ENCODE data around the gene PIGV.

PIGV gene

DNA sequence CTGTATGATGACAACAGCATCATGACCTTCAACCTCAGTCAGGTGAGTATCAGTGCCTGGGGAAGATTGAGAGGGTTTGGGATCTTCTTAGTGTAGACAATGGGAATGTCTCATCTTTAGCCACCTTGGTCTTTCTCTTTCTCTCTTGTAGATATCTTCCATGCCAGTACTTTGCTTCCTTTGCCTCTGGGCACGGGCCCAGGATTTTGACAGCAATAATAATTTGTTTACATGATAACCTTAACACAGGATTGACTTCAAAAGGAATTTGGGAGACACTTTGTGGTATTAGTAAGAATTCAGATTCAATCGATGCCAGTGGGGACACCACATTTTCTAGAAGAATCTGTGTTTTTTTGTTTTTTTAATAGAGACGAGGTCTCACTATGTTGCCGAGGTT, 12.1 kb upstream of the PIGV start:
- no peak for DNase-seq

GRCh38 chr1:26779098-26779668, 8.6 kb upstream of the PIGV start:
- no peak for DNase-seq

DNA sequence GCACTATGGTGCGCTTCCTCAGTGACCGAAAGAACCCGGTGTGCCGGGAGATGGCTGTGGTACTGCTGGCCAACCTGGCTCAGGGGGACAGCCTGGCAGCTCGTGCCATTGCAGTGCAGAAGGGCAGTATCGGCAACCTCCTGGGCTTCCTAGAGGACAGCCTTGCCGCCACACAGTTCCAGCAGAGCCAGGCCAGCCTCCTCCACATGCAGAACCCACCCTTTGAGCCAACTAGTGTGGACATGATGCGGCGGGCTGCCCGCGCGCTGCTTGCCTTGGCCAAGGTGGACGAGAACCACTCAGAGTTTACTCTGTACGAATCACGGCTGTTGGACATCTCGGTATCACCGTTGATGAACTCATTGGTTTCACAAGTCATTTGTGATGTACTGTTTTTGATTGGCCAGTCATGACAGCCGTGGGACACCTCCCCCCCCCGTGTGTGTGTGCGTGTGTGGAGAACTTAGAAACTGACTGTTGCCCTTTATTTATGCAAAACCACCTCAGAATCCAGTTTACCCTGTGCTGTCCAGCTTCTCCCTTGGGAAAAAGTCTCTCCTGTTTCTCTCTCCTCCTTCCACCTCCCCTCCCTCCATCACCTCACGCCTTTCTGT, 7.3 kb upstream of the PIGV start:
- DNase-seq = no peak

DNA sequence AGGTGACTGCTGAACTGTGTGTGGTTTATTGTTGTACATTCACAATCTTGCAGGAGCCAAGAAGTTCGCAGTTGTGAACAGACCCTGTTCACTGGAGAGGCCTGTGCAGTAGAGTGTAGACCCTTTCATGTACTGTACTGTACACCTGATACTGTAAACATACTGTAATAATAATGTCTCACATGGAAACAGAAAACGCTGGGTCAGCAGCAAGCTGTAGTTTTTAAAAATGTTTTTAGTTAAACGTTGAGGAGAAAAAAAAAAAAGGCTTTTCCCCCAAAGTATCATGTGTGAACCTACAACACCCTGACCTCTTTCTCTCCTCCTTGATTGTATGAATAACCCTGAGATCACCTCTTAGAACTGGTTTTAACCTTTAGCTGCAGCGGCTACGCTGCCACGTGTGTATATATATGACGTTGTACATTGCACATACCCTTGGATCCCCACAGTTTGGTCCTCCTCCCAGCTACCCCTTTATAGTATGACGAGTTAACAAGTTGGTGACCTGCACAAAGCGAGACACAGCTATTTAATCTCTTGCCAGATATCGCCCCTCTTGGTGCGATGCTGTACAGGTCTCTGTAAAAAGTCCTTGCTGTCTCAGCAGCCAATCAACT, 6.4 kb upstream of the PIGV start:
- DNase-seq = no peak

- DNase-seq = no peak
Observed at GRCh38 chr1:26782521-26783212, 5.1 kb upstream of the PIGV start.

GRCh38 chr1:26783646-26784022, 4.1 kb upstream of the PIGV start:
- no peak for DNase-seq

- DNase-seq = no peak
Observed at GRCh38 chr1:26784023-26784871, 3.5 kb upstream of the PIGV start.

GRCh38 chr1:26784886-26785285, 2.9 kb upstream of the PIGV start:
- no peak for DNase-seq

- DNase-seq = no peak
Observed at GRCh38 chr1:26785611-26786436, 1.9 kb upstream of the PIGV start.

DNA sequence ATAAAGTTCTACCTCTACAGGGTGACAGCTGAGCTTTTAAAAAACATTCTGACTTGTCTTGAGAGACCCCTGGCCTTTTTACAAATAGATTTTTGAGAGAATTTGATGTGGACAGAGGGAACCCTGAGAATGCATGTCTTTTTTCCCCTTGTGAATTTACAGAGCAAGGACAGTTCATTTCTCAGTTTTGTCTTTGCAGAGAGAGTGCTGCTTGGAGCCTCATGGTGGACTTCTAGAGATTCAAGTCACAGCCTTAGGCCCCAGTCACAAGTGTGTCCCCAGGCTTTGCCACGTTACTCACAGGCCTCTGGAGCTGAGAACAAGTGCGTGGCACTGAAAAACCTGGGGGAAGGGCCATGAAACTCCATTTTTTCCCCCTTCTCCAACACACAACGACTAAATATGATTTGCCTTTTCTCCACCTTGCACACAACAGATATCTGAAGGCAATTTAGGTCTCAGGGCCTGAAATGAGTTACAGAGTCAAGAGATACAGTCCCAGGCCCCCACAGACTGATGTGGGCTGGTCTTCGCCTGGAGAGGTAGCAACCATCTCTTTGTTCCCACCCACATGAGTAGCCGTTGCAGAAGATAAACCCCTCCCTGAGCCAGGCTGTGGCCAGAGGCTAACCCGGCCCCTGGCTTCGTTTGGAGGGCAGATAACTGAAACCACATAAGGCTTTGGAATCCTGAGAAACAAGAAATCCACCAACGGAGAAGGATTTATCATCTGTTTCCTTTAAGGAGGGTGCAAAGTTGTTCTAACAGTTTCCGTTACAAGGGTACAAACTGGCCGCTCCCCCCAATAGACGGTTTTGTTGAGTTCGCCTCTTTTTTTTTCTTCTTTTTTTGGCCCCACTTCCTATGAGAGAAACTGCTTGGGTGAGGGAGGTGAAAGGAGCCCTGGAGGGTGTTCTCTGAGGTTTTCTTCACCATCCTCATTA, 1.0 kb upstream of the PIGV start:
- DNase-seq = no peak

DNA sequence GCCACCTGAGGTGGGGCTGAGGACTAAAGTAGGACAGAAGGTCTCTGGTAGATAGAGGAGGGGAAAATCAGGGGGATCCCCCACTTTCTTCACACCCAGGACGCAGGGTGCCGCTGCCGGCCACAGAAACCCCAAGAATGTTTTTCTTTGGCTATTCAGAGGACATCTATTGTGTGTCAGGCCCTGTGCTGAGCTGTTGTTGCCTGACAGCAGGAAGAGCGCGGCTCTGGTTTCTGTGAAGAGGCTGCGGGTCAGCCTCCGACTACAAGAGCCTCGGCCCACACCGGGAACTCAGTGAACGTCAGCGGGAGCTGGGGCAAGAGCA, 407 bp upstream of the PIGV start:
- DNase-seq = no peak

DNA sequence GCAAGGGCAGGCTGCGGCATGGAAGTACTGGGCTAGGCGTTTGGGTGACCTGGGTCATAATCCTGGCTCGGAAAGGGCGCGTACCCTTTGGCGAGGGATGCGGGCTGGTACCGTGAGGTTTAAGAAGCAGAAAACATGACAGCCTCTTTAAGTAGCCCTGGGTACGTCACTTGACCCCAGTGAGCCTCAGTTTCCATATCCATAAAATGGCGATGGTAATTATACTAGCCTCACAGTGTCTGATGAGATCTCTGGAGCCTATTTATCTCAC, 700 bp downstream of the PIGV start:
- no peak for DNase-seq

DNA sequence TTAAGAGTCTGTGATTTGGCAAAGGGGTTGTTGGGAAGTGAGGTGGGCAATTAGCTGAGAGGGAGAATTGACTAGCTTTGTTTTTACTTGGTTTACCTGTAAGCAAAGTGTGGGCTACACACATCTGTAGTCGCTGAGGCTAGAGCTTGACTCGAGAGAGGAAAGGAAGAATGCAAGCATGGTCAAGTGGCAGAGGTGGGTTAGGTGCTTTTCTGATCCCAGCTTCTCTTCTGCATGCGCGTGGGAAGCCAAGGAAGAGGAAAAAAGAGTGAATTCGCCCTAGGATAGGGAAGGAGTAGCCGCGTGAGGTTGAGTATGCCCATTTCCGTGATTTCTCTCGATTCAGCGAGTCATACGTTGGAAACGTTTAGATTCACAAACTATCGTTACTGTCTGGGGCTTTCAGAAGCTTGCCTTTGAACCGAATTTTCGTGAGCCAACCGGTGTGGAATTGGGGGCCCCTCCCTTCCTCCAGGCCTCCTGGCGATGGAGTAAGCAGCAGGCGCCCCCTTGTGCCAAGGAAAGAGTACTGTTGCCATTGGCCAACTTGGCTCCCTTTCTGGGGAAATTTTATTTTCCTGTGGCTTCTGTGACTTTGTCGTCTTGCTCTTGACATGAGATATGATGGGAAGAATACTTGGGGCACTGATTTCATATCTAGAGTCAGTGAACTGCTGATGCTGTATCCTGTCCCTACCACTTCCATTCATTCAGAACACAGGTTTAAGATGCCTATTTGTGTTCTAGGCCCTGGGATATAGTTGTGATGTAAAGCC, 1.3 kb downstream of the PIGV start:
- peak; percentile 80 for DNase-seq

DNA sequence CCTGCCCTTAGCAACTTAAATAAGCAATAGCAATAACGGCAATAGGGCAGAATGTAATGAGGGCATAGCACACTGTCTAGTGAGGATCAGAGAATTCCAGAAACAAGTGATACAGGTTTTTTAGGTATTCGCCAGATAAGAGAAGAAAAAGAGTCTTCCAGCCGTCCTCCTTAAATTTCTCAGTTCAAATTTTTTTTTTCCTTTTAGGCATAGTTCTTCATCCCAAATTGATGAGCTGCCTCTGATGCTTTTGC, 1.8 kb downstream of the PIGV start:
- DNase-seq = no peak

GRCh38 chr1:26789931-26790330, 2.2 kb downstream of the PIGV start:
- DNase-seq = no peak

- no peak for DNase-seq
Observed at GRCh38 chr1:26790551-26790953, 2.8 kb downstream of the PIGV start.

GRCh38 chr1:26791148-26791547, 3.4 kb downstream of the PIGV start:
- no peak for DNase-seq

DNA sequence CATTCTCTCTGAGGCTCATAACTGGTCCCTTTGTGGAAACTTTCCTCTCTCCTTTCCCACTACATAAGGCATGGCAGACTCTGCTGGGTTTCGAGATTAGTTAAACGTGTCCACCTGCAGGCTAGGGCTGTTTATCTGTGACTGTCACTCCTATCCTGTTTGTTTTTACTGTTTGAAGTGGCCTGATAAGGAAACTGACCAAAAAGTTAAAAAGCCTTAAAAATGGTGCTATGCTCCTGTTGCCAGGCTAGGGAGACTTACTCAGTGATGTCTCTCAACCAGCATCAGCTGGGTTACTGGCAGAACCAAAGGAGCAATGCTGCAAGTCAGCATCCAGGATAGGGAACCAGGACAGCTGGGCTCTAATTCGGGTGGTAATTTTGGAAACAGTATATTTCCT, 3.9 kb downstream of the PIGV start:
- DNase-seq = no peak

DNA sequence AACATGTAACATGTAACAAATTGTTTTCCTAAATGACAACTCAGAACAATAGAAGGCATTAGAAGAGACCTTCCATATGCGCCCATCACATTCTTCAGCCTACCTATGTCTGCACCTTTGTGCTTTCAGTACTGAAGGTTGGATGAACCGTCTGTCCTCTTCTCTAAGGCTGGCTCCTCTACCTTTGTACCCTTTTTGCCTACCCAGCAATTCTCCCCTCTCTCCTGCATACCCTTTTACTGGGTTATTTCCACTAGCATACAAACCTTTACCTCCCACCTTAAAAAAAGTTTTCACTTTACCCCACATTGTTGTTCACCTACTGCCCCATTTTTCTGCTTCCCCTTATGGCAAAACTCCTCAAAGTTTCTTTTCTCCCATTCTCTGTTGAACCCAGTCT, 5.2 kb downstream of the PIGV start:
- no peak for DNase-seq

- DNase-seq = no peak
Observed at GRCh38 chr1:26794391-26794790, 6.6 kb downstream of the PIGV start.

- no peak for DNase-seq
Observed at GRCh38 chr1:26797627-26798026, 9.9 kb downstream of the PIGV start.

Measured in stimulated activated CD4-positive, alpha-beta T cell treated with anti-CD3 and anti-CD28 coated beads, Interleukin-12 subunit alpha, Interleukin-12 subunit beta, amount 100 ng/mL, for 4 hours (primary cell).